B cell (primary cell): ENCODE measurements around the gene ACOT9. TPM values are rescaled to one million over a fixed set of nuclear protein-coding genes. Genes with fewer than 3 reads are reported as not detected.

Source experiments
- ATAC-seq: fragments of 200-7000 bp; cut with Tn5 transposase; one replicate; pipeline ENCODE4 v1.10.0; 2021; ENCODE audit warnings: low read depth, mild to moderate bottlenecking, moderate number of reproducible peaks, moderate library complexity
- CTCF ChIA-PET: fragments of 350-600 bp; sonication (Branson Sonifier 250); formaldehyde crosslinking; loops from one replicate; lab custom pipeline; 2021; ENCODE audit warnings: antibody characterized with exemption, inconsistent platforms; lab: Charles Lee
- POLR2A ChIA-PET: fragments of 350-600 bp; sonication (Branson Sonifier 250); formaldehyde crosslinking; loops from one replicate; lab custom pipeline; 2021; ENCODE audit warnings: antibody characterized with exemption; lab: Charles Lee
- DNase-seq: peaks from one replicate; pipeline ENCODE4 v3.0.0; 2013
- H2AFZ ChIP-seq: 2 replicates; pipeline ENCODE4 v1.6.1; 2012; ENCODE audit warnings: mild to moderate bottlenecking, low read depth, low read length; ENCODE audit not compliant: insufficient read depth, poor library complexity, severe bottlenecking
- H3K27ac ChIP-seq, 2 donors: 1 replicate in 1 of 2; 2 replicates in 1 of 2; pipeline ENCODE4 v1.5.1; 2012 to 2013; ENCODE audit warnings: low read length in 2 of 2, mild to moderate bottlenecking in 2 of 2, moderate library complexity in 1 of 2
- H3K27me3 ChIP-seq, 4 experiments: fragments of 200-600 bp in 1 of 4; sonication (generic) in 1 of 4; replicated peaks in 1 of 4; 1 replicate in 2 of 4; 2 replicates in 2 of 4; pipeline versions ENCODE4 v1.6.1 to v1.7.0; 2013 to 2016; ENCODE audit warnings: low read length in 3 of 4, mild to moderate bottlenecking in 2 of 4, mixed read lengths in 1 of 4, moderate library complexity in 1 of 4; ENCODE audit not compliant: insufficient read depth in 4 of 4, control insufficient read depth in 3 of 4; ENCODE audit errors: control extremely low read depth in 1 of 4
- H3K36me3 ChIP-seq, 2 experiments: replicated peaks in 1 of 2; 1 replicate in 1 of 2; 2 replicates in 1 of 2; pipeline versions ENCODE4 v1.6.1 to v1.7.1; 2013; ENCODE audit warnings: low read length in 1 of 2; ENCODE audit not compliant: insufficient read depth in 2 of 2, control insufficient read depth in 1 of 2; ENCODE audit errors: control extremely low read depth in 1 of 2, extremely low read depth in 1 of 2
- H3K4me1 ChIP-seq, 2 donors: fragments of 200-600 bp in 1 of 2; sonication (generic) in 1 of 2; 1 replicate in 1 of 2; 2 replicates in 1 of 2; pipeline versions ENCODE4 v1.5.1 to v1.6.1; 2013 to 2017; ENCODE audit warnings: low read length in 2 of 2; ENCODE audit not compliant: control insufficient read depth in 2 of 2, insufficient read depth in 2 of 2
- H3K4me2 ChIP-seq: replicated peaks from 2 replicates; pipeline ENCODE3; 2012; ENCODE audit warnings: mild to moderate bottlenecking, low read depth, low read length; ENCODE audit not compliant: poor library complexity, severe bottlenecking
- H3K4me3 ChIP-seq, 5 experiments: fragments of 200-600 bp in 1 of 5; sonication (generic) in 1 of 5; 1 replicate in 3 of 5; 2 replicates in 2 of 5; pipeline versions ENCODE4 v1.5.1 to v1.7.0; 2011 to 2016; ENCODE audit warnings: low read length in 4 of 5, mild to moderate bottlenecking in 4 of 5, low read depth in 2 of 5, control low read depth in 1 of 5, moderate library complexity in 1 of 5; ENCODE audit not compliant: insufficient read depth in 1 of 5; ENCODE audit errors: control extremely low read depth in 1 of 5, extremely low read depth in 1 of 5
- H3K79me2 ChIP-seq: fragments of 200-600 bp; sonication (generic); one replicate; pipeline ENCODE4 v1.6.0; 2016; ENCODE audit warnings: low read length; ENCODE audit not compliant: control insufficient read depth, insufficient read depth
- H3K9ac ChIP-seq: fragments of 200-600 bp; sonication (generic); 2 replicates; pipeline ENCODE4 v1.6.1; 2017; ENCODE audit warnings: mild to moderate bottlenecking, low read length, moderate library complexity
- H3K9me3 ChIP-seq, 3 donors: one replicate each; pipeline versions ENCODE4 v1.6.1 to v1.7.1; 2013; ENCODE audit warnings: low read length in 2 of 3; ENCODE audit not compliant: control insufficient read depth in 2 of 3, insufficient read depth in 1 of 3; ENCODE audit errors: control extremely low read depth in 1 of 3
- H4K20me1 ChIP-seq: 2 replicates; pipeline ENCODE4 v1.6.0; 2012; ENCODE audit warnings: mild to moderate bottlenecking, low read length; ENCODE audit not compliant: insufficient read depth, control insufficient read depth, poor library complexity, severe bottlenecking
- H3K27ac Mint-ChIP-seq: one replicate; pipeline ENCODE4 v1.8.0; 2021; ENCODE audit warnings: mixed read lengths
- H3K27me3 Mint-ChIP-seq: one replicate; pipeline ENCODE4 v1.8.0; 2021; ENCODE audit warnings: mixed read lengths
- H3K4me1 Mint-ChIP-seq: one replicate; pipeline ENCODE4 v1.8.0; 2021; ENCODE audit warnings: mixed read lengths
- H3K4me3 Mint-ChIP-seq: one replicate; pipeline ENCODE4 v1.8.0; 2021; ENCODE audit warnings: mixed read lengths
- H3K9me3 Mint-ChIP-seq: one replicate; pipeline ENCODE4 v1.8.0; 2022; ENCODE audit warnings: mixed read lengths; ENCODE audit not compliant: insufficient read depth
- CTCF ChIP-seq: fragments of 200-600 bp; IDR thresholded peaks from one replicate; pipeline ENCODE4 v1.8.0; 2022; ENCODE audit warnings: antibody characterized with exemption, mild to moderate bottlenecking
- EZH2 ChIP-seq: IDR thresholded peaks from 2 replicates; pipeline ENCODE4 v1.6.1; 2012; ENCODE audit warnings: borderline replicate concordance, low read depth, mild to moderate bottlenecking, moderate library complexity, low read length; ENCODE audit not compliant: insufficient read depth, poor library complexity, severe bottlenecking
- WGBS: methylation state at CpG from one replicate; pipeline ENCODE4 v1.1.5; 2013; ENCODE audit warnings: missing lambda C conversion rate; ENCODE audit not compliant: insufficient coverage; 5-methylcytosine and 5-hydroxymethylcytosine counted together
- intact Hi-C: fragments of 100-400 bp; cut with micrococcal nuclease; formaldehyde crosslinking; loops from one replicate; pipeline ENCODE4 v1.10.0; 2022
- polyA plus RNA-seq: library from polyadenylated mRNA; depleted of rRNA; stranded (reverse); fragments of >200 nt; gene quantifications from 2 replicates; pipeline ENCODE4 v1.2.3, GENCODE V29; 2012
- total RNA-seq, 2 donors: library from RNA; stranded (reverse); fragments of 120-200 nt in 1 of 2; gene quantifications; 1 replicate in 1 of 2; 2 replicates in 1 of 2; pipeline versions ENCODE4 v1.2.3 to v1.2.4, GENCODE V29; 2013 to 2022

The ACOT9 gene
- total and polyA plus RNA-seq, 2 donors (not counting 1 experiment from before 2014, with no cell fraction given): 23.9 to 31.3 TPM

GRCh38 chrX:23720117-23720677 is 22.9 kb downstream of the ACOT9 start:
- Histone ChIP-seq H3K79me2 (no peaks in the 10 kb centered on the region), H3K27me3 (no peaks in the 10 kb centered on the region), H3K9me3 (no peaks in the 10 kb centered on the region), H3K36me3 (peaks cover 0 to 16% of the 10 kb centered on the region in 2 experiments), H3K4me2 (no peak overlapping the region), H2AFZ (no peak overlapping the region), H3K9ac (no peak overlapping the region), H3K27ac (no peak overlapping the region), H3K4me3 (no peak overlapping the region), H3K4me1 (no peaks in the 10 kb centered on the region), H4K20me1 (no peaks in the 10 kb centered on the region)
- Mint-ChIP-seq H3K27me3 (no peaks in the 10 kb centered on the region), H3K9me3 (no peaks in the 10 kb centered on the region), H3K4me3 (no peak overlapping the region), H3K27ac (no peak overlapping the region), H3K4me1 (no peaks in the 10 kb centered on the region)
- ATAC-seq (no peak), DNase-seq (no peak)
- CTCF ChIA-PET: no interaction called here
- TF ChIP-seq CTCF (no peak), EZH2 (no peak)
- POLR2A ChIA-PET: no interaction called here
- intact Hi-C loops: no loop called here
- 100% methylated on average over 2 of the region's 8 CpGs for WGBS

GRCh38 chrX:23705235-23705634 is 37.8 kb downstream of the ACOT9 start:
- TF ChIP-seq CTCF (no peak), EZH2 (no peak)
- Mint-ChIP-seq H3K9me3 (no peaks in the 10 kb centered on the region), H3K27me3 (no peaks in the 10 kb centered on the region), H3K4me1 (no peaks in the 10 kb centered on the region), H3K27ac (no peak overlapping the region), H3K4me3 (no peak overlapping the region)
- ChIA-PET CTCF (no interaction called here), POLR2A (no interaction called here)
- Histone ChIP-seq H2AFZ (no peak overlapping the region), H3K4me1 (no peaks in the 10 kb centered on the region), H4K20me1 (no peaks in the 10 kb centered on the region), H3K9ac (no peak overlapping the region), H3K79me2 (no peaks in the 10 kb centered on the region), H3K4me3 (no peak overlapping the region), H3K36me3 (peaks cover 3 to 9% of the 10 kb centered on the region in 2 experiments), H3K9me3 (no peaks in the 10 kb centered on the region), H3K4me2 (no peak overlapping the region), H3K27me3 (no peaks in the 10 kb centered on the region), H3K27ac (no peak overlapping the region)
- ATAC-seq (no peak), DNase-seq (no peak)
- intact Hi-C loops: no loop called here
- WGBS: no CpG with 5 or more reads among the region's 5 CpGs
